ENCODE data around the gene ARMC10.

DNA sequence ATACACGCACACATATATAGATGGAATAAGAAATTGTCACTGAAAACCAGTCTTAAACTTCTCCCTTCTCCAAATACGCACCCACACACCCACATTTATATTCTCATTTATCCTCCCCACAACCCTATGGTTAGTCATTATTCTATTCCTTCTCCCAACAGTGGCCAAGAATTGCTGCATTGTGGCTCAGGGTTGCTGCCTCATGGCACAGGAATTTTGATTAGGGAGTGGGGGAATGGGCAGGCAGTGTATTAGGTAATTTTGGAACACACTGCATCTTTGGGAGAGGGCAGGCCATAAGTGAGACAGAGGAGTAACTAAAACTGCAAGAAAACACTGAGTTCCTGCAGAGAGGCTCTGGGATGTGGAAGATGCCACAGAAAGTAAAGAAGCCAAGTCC, 38.2 kb downstream of the ARMC10 start:
- TF ChIP-seq SUZ12 (IDR thresholded peaks at IDR 0.05; ENCODE audit: extremely low read depth, insufficient read depth, insufficient read length) = no peak
- TF ChIP-seq ZNF274 (IDR thresholded peaks at IDR 0.05; ENCODE audit: low read depth, low read length) = no peak
